DND-41 (cell line): ENCODE results near the gene ZNF554.

Experiments
- ATAC-seq: fragments of 200-7000 bp; cut with Tn5 transposase; 3 replicates; pipeline ENCODE4 v1.9.1; 2021; ENCODE audit warnings: low read depth; ENCODE audit not compliant: insufficient read depth
- DNase-seq: peaks from one replicate; pipeline ENCODE4 v3.0.0-alpha.2; 2020
- H2AFZ ChIP-seq: 2 replicates; pipeline ENCODE4 v1.6.0; 2012; ENCODE audit warnings: low read depth, low read length
- H3K27ac ChIP-seq: 2 replicates; pipeline ENCODE4 v1.5.1; 2012; ENCODE audit warnings: low read length, inconsistent platforms
- H3K27me3 ChIP-seq: fragments of 200-600 bp; sonication (generic); 2 replicates; pipeline ENCODE4 v1.6.0; 2012; ENCODE audit warnings: low read length, mild to moderate bottlenecking, inconsistent platforms; ENCODE audit not compliant: insufficient read depth, poor library complexity
- H3K36me3 ChIP-seq: 2 replicates; pipeline ENCODE4 v1.5.1; 2012; ENCODE audit warnings: low read length, inconsistent platforms; ENCODE audit not compliant: insufficient read depth
- H3K4me1 ChIP-seq: 2 replicates; pipeline ENCODE4 v1.5.1; 2012; ENCODE audit warnings: mild to moderate bottlenecking, low read length; ENCODE audit not compliant: insufficient read depth
- H3K4me2 ChIP-seq: 2 replicates; pipeline ENCODE4 v1.6.0; 2012; ENCODE audit warnings: mild to moderate bottlenecking, moderate library complexity, low read length, inconsistent platforms; ENCODE audit not compliant: insufficient read depth
- H3K4me3 ChIP-seq, 2 experiments: fragments of 200-600 bp in 1 of 2; shearing (Covaris generic) in 1 of 2; 2 replicates each; pipeline ENCODE4 v1.5.1; 2012 to 2016; ENCODE audit warnings: inconsistent platforms in 2 of 2, low read length in 2 of 2, mild to moderate bottlenecking in 2 of 2, low read depth in 1 of 2, moderate library complexity in 1 of 2
- H3K79me2 ChIP-seq: 2 replicates; pipeline ENCODE4 v1.6.0; 2012; ENCODE audit warnings: low read length, inconsistent platforms; ENCODE audit not compliant: insufficient read depth
- H3K9ac ChIP-seq: 2 replicates; pipeline ENCODE4 v1.6.0; 2012; ENCODE audit warnings: low read depth, mild to moderate bottlenecking, inconsistent platforms, low read length, moderate library complexity
- H3K9me3 ChIP-seq: 2 replicates; pipeline ENCODE4 v1.5.1; 2012; ENCODE audit warnings: low read length, moderate library complexity, mild to moderate bottlenecking, inconsistent platforms; ENCODE audit not compliant: insufficient read depth, severe bottlenecking
- H4K20me1 ChIP-seq: 2 replicates; pipeline ENCODE4 v1.6.0; 2012; ENCODE audit warnings: low read length; ENCODE audit not compliant: insufficient read depth
- CTCF ChIP-seq: IDR thresholded peaks from 2 replicates; pipeline ENCODE4 v1.5.1; 2012; ENCODE audit warnings: borderline replicate concordance, low read length, moderate library complexity, mild to moderate bottlenecking; ENCODE audit not compliant: poor library complexity, severe bottlenecking; ENCODE audit errors: extremely low read depth
- EZH2 ChIP-seq: IDR thresholded peaks from 3 replicates; pipeline ENCODE4 v1.6.1; 2012; ENCODE audit warnings: borderline replicate concordance, low read depth, mild to moderate bottlenecking, moderate library complexity, low read length, inconsistent platforms; ENCODE audit not compliant: severe bottlenecking

Gene ZNF554

GRCh38 chr19:2804156-2805004, 15.3 kb upstream of the ZNF554 start:
- Histone ChIP-seq H3K36me3 (peaks cover 93% of the 10 kb centered on the region), H3K27ac (peak overlapping the region; percentile 26; the same call in 1 of the 2 replicates), H2AFZ (no peak overlapping the region), H3K79me2 (peaks cover 8% of the 10 kb centered on the region; the same call in 1 of the 2 replicates), H3K9ac (no peak overlapping the region), H3K4me2 (no peak overlapping the region), H3K9me3 (no peaks in the 10 kb centered on the region), H3K4me1 (no peaks in the 10 kb centered on the region), H3K27me3 (no peaks in the 10 kb centered on the region), H4K20me1 (peaks cover 36% of the 10 kb centered on the region), H3K4me3 (no peak overlapping the region)
- TF ChIP-seq CTCF: no peak
- no peak for TF ChIP-seq EZH2
- DNase-seq (no peak), ATAC-seq (no peak)

- Histone ChIP-seq H3K4me2 (no peak overlapping the region), H3K9me3 (no peaks in the 10 kb centered on the region), H3K27ac (no peak overlapping the region), H3K4me1 (no peaks in the 10 kb centered on the region), H4K20me1 (peaks cover 36% of the 10 kb centered on the region), H3K27me3 (no peaks in the 10 kb centered on the region), H3K36me3 (peaks cover 94% of the 10 kb centered on the region), H3K9ac (no peak overlapping the region), H2AFZ (no peak overlapping the region), H3K79me2 (peaks cover 8% of the 10 kb centered on the region; the same call in 1 of the 2 replicates), H3K4me3 (no peak overlapping the region)
- ATAC-seq (no peak), DNase-seq (no peak)
- TF ChIP-seq CTCF: no peak
Measured at GRCh38 chr19:2805261-2805900, 14.3 kb upstream of the ZNF554 start.

GRCh38 chr19:2805991-2806649, 13.5 kb upstream of the ZNF554 start:
- H3K36me3 ChIP-seq: peaks cover 94% of the 10 kb centered on the region
- H4K20me1 ChIP-seq: peaks cover 33% of the 10 kb centered on the region
- ATAC-seq (no peak), DNase-seq (no peak)
- H3K4me1 ChIP-seq: no peaks in the 10 kb centered on the region
- no peak overlapping the region for H3K27ac ChIP-seq
- H3K4me2 ChIP-seq: no peak overlapping the region
- H3K79me2 ChIP-seq: peaks cover 4% of the 10 kb centered on the region; the same call in 1 of the 2 replicates
- no peaks in the 10 kb centered on the region for H3K27me3 ChIP-seq
- H3K4me3 ChIP-seq: no peak overlapping the region
- no peak for TF ChIP-seq CTCF
- TF ChIP-seq EZH2: no peak
- H3K9ac ChIP-seq: no peak overlapping the region
- H2AFZ ChIP-seq: no peak overlapping the region
- H3K9me3 ChIP-seq: no peaks in the 10 kb centered on the region
